Tibial nerve (tissue), 4 donors: Measurements from ENCODE around the gene ZNF229.
"Not testable (repeated sequence)": the region's sequence is repeated elsewhere in the genome, so short reads cannot be mapped to it uniquely, and the experiment has no call there.

ENCODE experiments used
- EP300 ChIP-seq, 2 donors: sonication (generic); formaldehyde crosslinking; IDR thresholded peaks; one replicate each; pipeline ENCODE4 v1.6.1; 2017; ENCODE audit warnings: antibody characterized with exemption in 2 of 2, mild to moderate bottlenecking in 1 of 2
- TF ChIP-seq, protein P1 (sequence below), 5 experiments: fragments of 200-600 bp in 3 of 5; fragments of 450-650 bp in 2 of 5; sonication (generic) in 3 of 5; IDR thresholded peaks; one replicate each; pipeline ENCODE4 v1.5.1; 2016 to 2019; ENCODE audit warnings: antibody characterized with exemption in 5 of 5, mild to moderate bottlenecking in 3 of 5, moderate library complexity in 2 of 5

DNA sequence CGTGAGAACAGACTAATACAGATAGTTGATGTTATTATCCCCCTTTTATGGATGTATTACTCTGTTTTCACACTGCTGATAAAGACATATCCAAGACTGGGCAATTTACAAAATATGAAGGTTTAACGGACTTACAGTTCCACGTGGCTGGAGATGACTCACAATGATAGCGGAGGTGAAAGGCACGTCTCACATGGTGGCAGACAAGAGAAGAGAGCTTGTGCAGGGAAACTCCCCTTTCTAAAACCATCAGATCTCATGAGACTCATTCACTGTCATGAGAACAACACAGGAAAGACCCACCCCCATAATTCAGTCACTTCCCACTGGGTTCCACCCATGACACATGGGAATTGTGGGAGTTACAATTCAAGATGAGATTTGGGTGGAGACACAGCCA lies 20.5 kb upstream of the ZNF229 start:
- TF ChIP-seq, protein P1, sequence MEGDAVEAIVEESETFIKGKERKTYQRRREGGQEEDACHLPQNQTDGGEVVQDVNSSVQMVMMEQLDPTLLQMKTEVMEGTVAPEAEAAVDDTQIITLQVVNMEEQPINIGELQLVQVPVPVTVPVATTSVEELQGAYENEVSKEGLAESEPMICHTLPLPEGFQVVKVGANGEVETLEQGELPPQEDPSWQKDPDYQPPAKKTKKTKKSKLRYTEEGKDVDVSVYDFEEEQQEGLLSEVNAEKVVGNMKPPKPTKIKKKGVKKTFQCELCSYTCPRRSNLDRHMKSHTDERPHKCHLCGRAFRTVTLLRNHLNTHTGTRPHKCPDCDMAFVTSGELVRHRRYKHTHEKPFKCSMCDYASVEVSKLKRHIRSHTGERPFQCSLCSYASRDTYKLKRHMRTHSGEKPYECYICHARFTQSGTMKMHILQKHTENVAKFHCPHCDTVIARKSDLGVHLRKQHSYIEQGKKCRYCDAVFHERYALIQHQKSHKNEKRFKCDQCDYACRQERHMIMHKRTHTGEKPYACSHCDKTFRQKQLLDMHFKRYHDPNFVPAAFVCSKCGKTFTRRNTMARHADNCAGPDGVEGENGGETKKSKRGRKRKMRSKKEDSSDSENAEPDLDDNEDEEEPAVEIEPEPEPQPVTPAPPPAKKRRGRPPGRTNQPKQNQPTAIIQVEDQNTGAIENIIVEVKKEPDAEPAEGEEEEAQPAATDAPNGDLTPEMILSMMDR (IDR thresholded peaks at IDR 0.05) = not testable (repeated sequence)
- not testable (repeated sequence) for TF ChIP-seq EP300 (IDR thresholded peaks at IDR 0.05)
